Stimulated activated CD4-positive, alpha-beta T cell treated with anti-CD3 and anti-CD28 coated beads, Interleukin-15, amount 100 ng/mL, for 48 hours (primary cell): ENCODE measurements around the gene BBS2.

Source experiments
- DNase-seq, 2 donors: peaks; one replicate each; pipeline ENCODE4 v3.0.0-alpha.2; 2020; ENCODE audit warnings: low read depth in 2 of 2

BBS2 gene

DNA sequence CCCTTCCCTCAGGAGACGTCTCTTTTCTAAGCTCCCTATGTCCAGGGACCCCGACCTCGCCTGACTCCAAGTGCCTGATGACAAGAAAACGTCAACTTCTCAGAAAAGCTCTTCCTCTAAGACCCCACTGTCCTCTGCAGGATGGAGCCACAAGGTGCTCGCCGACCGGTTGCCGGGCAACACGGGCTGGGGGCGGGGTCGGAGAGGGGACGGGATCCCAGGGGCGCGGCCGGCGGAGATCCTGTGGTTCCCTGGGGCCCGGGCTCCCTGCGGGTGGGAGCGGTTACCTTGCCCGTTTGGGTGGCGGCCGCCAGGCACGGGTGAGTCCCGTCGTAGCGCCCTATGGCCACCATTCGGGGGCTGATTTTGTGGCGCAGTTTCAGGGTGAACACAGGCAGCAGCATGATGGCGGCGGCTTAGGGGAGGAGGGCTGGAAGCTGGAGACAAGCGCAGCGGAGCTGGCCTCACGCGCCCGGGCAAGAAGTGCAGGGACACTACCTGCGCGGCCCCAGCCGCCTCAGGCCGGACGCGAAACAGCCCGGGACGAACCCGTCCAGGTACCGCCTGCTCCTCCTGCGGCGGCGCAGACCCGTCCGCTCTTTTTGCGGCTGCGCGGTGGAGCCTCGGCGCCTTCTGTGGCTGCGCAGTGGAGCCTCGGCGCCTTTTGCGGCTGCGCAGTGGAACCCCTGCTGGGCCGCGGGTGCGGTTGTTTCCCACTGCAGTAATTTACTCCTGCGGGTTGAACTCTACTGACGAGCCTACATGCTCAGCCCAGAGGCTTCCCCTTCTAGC is at the start of gene BBS2:
Gene BBS2 (minus strand): TSS at position 566 of the 792 bp plus-strand sequence. CDS start 162 bp downstream, at position 404.
- peak; percentile 77 to 85 for DNase-seq

GRCh38 chr16:56564793-56565477 is 45.1 kb upstream of the BBS2 start, which contains the start of gene MT4:
Gene MT4, plus strand, starts transcription at chr16:56565073. Its CDS starts 56 bp downstream, at chr16:56565129.
- DNase-seq, result no peak

GRCh38 chr16:56561126-56561525 is 41.3 kb upstream of the BBS2 start:
- no peak for DNase-seq

DNA sequence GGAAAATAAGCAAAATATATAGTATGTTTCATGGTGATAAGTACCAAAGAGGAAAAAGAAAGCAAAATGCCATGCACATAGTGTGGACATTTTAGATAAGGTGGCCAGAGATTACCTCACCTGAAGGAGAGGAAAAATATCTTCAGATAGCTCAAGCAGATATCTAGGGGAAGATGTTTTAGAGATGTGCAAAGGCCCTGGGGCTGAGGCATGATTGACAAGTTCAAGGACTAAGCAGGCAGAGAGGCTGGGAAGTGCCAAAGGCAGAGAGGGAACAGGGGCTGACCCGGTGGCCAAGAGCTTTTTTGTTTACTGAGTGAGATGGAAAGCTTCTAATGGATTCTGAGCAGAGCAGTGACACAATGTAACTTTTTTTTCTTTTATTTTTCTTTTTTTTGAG is 40.6 kb upstream of the BBS2 start:
- no peak for DNase-seq

DNA sequence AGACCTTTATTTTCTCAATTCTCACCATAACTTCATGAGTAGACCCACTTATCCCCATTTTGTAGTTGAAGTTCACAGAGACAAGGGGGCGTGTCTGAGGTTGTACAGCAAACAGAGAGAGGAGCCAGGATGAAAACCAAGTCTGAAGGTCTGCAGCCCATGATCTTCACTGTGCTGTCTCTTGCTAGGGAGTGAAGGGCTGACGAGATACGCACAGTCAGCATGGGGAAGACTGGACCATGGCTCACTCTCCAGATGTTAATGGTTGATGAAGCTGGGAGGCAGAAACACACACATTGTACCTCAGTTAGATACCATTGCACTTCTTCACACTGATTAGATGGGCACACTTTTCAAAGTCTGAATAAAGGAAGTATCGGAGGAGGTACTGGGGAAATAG is 39.3 kb upstream of the BBS2 start:
- no peak for DNase-seq

DNA sequence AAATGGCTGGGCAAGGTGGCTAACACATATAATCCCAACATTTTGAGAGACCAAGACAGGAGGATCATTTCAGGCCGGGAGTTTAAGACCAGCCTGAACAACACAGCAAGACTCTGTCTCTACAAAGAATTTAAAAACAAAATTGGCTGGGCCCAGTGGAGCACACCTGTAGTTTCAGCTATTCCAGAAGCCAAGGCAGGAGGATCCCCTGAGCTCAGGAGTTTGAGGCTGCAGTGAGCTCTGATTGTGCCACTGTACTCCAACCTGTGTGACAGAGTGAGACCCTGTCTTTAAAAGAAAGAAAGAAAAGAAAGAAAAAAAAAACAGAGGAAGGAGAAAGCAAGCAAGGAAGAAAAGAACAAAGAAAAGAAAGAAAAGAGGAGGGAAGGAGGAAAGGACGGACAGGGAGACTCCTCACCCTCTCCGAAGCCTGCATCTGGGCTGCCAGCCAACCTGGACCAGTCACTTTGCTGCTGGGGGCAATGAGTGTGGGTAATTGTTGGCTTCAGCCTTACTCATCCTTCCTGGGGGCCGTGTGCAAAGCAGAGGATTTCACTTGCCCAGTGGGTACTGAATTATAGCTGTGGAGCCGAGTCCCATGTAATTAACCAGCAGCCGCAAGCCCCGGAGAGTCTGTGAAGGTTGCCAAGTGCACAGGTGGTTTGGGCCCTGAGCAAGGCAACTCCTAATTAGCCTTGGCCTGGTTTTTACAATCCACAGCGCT is 38.4 kb upstream of the BBS2 start:
- DNase-seq, result no peak

- no peak for DNase-seq
Observed at GRCh38 chr16:56554441-56554840, 34.6 kb upstream of the BBS2 start.

DNA sequence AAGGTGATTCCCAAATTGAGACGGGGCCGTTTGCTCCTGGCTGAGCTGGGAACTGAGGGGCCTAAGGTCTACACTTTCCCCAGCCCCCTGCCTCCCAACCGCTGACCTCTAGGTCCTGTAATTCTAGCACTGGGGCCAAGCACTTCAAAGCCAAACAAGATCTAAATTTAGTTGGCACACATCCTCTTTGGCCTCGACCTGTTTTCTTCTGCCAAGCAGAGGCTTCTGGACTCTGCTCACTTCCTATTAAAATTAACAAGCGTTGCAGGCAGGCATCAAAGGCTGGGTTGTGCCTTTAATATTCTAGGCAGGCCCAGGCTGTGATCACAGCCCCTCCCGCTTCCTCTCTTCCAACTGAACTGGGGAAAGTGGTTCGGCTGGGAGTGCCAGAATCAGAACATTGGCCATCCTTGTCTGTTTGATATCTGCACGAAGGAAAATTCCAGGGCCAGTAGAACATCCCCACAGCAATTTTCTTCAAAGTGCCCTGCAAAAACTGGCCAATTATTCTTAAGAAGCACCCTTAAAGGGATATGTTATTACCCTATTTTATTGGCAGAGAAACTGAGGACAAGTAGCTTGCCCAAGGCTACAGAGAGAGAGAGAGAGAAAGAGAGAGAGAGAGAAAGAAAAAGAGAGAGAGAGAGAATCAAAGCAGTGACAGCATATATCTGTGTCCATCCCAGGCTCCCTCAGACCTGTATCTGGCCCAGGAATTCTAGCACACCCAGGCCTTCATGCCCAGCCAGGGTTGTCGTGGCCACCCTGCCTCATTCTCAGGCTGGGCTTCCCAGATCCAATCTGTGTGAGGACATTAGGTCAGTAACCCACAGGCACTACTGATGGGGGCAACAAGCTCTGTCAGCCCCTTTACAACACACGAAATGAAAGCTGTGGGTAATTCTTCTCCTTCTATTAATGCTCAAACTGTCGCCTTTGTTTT is 32.2 kb upstream of the BBS2 start:
- no peak for DNase-seq

- peak in 1 of 2 donors; percentile 7 for DNase-seq
Observed at GRCh38 chr16:56549744-56550385, 30.0 kb upstream of the BBS2 start.

DNA sequence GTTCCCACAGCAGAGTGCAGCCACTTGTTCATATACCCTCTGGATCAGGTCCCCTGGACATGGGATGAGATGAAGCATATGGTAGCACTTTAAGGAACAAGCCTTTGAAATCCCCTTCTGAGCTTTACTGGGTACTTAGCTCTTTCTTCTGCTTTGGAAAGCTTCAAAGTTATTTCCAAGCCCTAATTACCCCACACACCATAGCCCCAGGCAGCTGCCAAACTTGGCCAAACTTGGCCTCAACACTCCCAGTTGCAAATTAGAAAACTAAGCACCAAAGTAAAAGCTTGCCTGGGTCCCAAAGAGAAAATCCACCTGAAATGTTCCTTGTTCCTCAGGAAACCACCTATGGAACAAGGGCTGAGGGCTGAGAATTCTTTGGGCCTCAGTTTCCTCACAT is 29.3 kb upstream of the BBS2 start:
- no peak for DNase-seq

DNA sequence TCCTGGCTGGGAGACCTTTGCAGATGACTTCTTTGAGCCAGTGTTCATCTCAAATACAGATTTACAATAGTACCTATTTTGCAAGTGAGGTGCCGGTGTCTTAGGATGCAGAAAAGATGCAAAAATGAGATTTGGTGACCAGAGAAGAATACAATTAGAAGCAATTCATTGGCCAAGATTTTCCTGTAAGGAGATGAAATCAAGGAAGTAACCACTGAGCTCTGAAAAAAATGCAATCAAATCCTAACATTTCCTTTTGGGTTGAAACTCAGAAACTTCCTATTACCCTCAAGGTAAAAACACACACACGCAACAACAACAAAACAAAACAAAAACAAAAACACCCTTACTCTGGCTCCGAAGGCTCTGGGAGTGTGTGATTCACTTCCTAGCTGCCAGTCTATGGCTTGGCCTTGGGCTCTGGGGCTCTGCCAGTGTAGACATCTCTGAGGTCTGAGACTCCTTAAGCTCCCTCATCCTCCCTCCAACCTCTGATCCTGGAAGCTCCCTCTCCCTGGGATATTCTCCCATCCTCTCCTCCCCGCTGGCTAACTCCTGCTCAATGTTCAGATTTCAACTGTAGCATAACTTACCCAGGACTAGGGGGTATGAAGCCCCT is 28.2 kb upstream of the BBS2 start:
- DNase-seq, result no peak

GRCh38 chr16:56547120-56547948 is 27.5 kb upstream of the BBS2 start:
- DNase-seq, result no peak

DNA sequence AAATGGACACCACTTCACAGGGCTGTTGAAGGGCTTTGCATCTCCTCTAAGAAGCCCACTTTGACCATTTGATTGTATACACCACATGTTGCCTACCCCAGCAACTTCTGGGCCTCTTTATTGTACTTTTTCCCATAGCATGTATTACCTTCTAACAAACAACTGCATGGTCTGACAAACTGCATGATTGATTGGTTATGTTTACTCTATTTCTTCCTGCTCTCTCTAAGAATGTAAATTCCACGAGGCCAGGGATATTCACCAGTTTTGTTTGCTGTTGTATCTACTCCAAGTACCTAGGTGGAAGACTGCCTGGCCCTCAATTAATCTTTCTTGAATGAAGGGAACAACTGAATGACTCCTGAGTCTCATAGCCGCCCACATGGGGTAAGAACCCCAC is 22.2 kb upstream of the BBS2 start:
- no peak for DNase-seq

DNA sequence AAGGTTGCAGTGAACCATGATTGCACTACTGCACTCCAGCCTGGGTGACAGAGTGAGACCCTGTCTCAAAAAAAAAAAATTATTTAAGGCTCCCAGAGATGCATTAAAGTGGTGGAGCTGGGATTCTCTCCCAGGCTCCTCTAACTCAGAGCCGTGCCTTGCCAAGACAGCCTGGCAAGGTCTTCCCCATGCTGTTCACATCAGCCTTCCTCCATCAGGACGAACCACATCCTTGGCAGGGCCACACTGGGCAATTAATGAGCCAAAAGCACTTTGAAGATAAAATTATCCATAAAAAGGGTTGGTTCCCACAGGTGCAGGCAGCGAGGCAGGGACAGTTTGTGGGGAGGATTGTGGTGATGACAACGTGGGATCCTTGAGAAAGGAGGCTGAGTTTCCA is 19.8 kb upstream of the BBS2 start:
- DNase-seq, result no peak

GRCh38 chr16:56538331-56538730 is 18.5 kb upstream of the BBS2 start:
- no peak for DNase-seq

DNA sequence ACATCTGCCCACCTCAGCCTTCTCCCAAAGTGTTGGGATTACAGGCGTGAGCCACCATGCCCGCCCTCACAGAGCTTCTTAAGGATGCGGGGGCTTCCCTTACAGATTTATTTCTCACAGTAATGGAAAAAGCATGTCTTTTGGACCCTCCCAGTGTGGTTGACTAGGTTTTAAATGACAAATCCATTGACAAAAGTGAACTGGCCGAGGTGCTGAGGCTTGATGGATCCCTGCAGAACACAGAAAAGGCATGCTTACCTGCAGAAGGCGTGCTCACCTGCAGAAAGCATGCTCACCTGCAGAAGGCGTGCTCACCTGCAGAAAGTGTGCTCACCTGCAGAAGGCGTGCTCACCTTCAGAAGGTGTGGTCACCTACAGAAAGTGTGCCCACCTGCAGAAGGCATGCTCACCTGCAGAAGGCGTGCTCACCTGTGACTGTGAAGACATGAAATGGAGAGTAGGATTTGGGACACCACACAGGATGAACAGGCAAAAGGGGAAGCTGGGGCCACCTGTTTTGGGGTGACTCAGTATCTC is 15.1 kb upstream of the BBS2 start:
- no peak for DNase-seq

- DNase-seq, result no peak
Observed at GRCh38 chr16:56532714-56533113, 12.9 kb upstream of the BBS2 start.

DNA sequence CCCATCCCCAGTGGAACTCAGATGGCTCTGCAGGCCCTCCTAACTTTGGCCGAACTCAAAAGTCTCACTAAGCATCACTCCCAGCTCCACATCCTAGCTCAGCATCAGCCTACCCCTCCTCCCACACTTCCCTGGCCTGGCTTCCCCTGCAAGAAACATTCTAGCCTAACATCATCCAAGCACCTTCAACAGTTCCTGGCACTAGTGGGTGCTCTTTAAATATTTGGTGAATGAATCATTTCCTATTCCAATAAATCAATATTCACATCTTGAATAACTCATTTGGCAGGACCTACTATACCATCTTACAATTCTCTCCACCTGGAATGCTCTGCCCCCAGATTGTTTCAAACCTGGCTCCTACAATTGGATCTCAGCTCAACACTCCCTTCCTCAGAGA is 11.0 kb upstream of the BBS2 start:
- DNase-seq, result no peak

DNA sequence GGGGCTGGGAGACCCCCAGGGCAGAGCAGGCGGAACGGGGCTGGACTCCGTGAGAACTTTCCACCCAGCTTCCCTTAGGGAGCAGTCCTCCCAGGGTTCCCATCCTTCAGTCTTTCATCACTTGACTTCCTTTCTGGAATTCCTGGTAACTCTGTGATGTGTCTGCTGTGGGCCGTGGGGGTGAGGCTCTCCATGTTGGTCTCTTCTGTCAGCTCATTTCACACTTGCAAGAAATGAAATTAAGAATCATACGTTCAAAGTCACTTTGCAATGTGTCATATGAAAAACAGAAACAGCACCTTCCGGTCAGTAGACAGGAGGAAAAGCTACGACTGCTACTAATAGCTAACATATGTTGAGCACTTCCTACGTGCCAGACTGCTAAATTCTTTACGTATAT is 5.4 kb upstream of the BBS2 start:
- DNase-seq, result no peak
